Muscle layer of colon (tissue), 2 donors: Measurements from ENCODE around the gene KITLG.
"Not testable (repeated sequence)": the region's sequence is repeated elsewhere in the genome, so short reads cannot be mapped to it uniquely, and the experiment has no call there.

Experiments used
- H3K27ac ChIP-seq: one replicate; pipeline ENCODE4 v1.7.0; 2013; ENCODE audit warnings: low read depth, mild to moderate bottlenecking, low read length, moderate library complexity
- H3K27me3 ChIP-seq, 2 donors: one replicate each; pipeline ENCODE4 v1.7.0; 2013; ENCODE audit warnings: low read length in 2 of 2, mild to moderate bottlenecking in 2 of 2; ENCODE audit not compliant: insufficient read depth in 2 of 2, control insufficient read depth in 1 of 2
- H3K36me3 ChIP-seq: one replicate; pipeline ENCODE4 v1.7.0; 2013; ENCODE audit warnings: mild to moderate bottlenecking, low read length; ENCODE audit not compliant: insufficient read depth
- H3K4me1 ChIP-seq: one replicate; pipeline ENCODE4 v1.7.0; 2013; ENCODE audit warnings: mild to moderate bottlenecking, low read length; ENCODE audit not compliant: insufficient read depth
- H3K4me3 ChIP-seq, 2 donors: one replicate each; pipeline ENCODE4 v1.7.0; 2013; ENCODE audit warnings: low read length in 2 of 2, low read depth in 1 of 2, mild to moderate bottlenecking in 1 of 2, moderate library complexity in 1 of 2
- H3K9ac ChIP-seq: one replicate; pipeline ENCODE4 v1.7.0; 2013; ENCODE audit warnings: low read length
- H3K9me3 ChIP-seq: one replicate; pipeline ENCODE4 v1.7.0; 2013; ENCODE audit warnings: mild to moderate bottlenecking, low read length
- donor health status: abdominal sarcoma.
- donor health status: Adenocarcinoma of cecum.

The KITLG gene

DNA sequence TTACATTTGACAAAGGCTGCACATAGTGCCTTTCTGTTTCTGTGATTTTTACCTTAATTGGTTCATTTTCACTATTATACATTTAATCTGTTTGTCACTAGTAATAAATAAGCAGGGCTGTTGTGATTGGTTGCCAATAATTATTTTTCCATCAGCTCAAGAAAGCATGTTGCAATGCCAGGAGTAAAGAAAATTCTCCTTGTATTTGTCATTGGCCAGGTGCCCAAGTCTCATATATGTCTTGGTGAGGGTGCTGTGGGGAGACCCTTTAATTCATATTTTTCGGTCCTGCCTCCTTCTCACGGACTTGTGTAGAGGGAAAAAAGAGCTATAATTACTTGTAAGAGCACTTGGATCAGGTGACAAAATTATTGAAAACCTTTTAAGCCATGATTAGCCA lies 108.0 kb downstream of the KITLG start:
- Histone ChIP-seq H3K4me3 (no peak overlapping the region), H3K9me3 (no peaks in the 10 kb centered on the region), H3K27ac (no peak overlapping the region), H3K9ac (no peak overlapping the region), H3K27me3 (no peaks in the 10 kb centered on the region), H3K36me3 (no peaks in the 10 kb centered on the region), H3K4me1 (peaks cover 17% of the 10 kb centered on the region)

DNA sequence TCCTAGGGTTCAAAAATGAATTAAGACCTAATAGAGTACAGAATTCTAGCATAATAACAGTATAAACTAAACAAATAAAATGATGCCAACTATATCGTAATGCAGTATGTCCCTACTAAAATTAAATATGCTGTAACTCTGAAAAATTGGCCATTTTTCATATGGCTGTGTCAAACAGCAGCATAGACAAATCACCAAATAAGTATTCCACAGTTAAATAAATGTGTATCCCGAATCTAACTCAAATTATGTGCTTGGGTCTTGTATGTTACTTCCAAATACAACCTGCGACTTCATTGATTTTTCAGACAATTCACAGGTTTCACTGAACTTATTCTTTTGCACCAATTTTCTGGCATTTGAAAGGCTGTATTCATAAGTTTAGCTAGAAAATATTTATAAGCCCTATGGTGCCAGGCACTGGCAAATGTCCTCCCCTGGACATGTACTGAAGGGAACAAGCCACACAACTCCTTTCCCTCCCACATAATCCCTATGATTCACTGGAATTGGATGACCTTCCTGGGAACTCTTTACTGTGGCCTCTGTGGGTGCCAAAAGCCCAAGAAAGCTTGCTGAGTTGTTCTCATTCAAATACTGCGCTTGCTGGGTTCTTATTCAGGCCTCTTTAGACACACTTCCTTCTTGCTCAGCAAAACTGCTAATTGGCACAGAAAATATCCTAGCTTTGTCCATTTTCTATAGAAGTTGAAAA lies 108.8 kb downstream of the KITLG start:
- peaks cover 17% of the 10 kb centered on the region for H3K4me1 ChIP-seq
- H3K36me3 ChIP-seq, result no peaks in the 10 kb centered on the region
- H3K27me3 ChIP-seq, result no peaks in the 10 kb centered on the region
- H3K4me3 ChIP-seq, result no peak overlapping the region
- no peaks in the 10 kb centered on the region for H3K9me3 ChIP-seq
- H3K27ac ChIP-seq, result no peak overlapping the region
- no peak overlapping the region for H3K9ac ChIP-seq

DNA sequence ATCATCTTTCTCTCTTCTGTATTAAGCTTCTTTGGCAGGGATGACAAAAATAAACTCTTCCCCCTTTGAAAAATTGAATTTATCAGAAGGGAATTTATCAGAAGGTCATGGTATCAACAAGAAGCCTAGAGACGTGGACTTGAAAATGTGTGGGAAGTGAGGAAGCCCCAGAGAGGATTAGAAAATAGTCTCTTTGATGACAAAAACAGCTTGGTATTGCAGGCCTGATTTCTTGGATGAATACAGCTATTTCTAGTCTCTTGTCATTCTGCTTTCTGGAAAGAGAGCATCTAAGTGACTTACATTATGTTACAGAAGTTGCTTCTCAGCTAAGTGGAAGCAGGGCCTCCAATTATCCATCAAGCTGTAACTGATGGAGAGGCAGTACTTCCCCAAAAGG lies 111.1 kb downstream of the KITLG start:
- no peaks in the 10 kb centered on the region for H3K9me3 ChIP-seq
- no peaks in the 10 kb centered on the region for H3K36me3 ChIP-seq
- no peak overlapping the region for H3K4me3 ChIP-seq
- no peaks in the 10 kb centered on the region for H3K27me3 ChIP-seq
- H3K27ac ChIP-seq, result no peak overlapping the region
- H3K4me1 ChIP-seq, result peaks cover 17% of the 10 kb centered on the region
- H3K9ac ChIP-seq, result no peak overlapping the region

DNA sequence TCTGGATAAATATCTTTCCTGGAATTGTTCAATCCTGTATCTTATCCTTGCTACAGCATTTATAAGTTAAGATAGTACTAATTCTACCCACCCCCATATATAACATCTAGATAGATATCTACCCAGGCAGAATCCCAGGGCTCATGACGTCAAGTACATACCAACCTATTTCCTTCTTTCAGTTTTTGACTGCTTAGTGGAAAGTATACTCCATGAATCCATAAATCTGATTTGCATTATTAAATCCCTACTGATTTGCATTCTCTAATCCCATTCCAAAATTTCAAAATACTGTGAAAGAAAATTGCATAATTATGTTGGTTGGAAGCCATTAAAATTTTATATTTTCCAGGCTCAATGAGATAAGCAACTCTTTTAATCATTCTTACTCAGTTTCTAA lies 111.7 kb downstream of the KITLG start:
- no peaks in the 10 kb centered on the region for H3K36me3 ChIP-seq
- H3K4me1 ChIP-seq, result peaks cover 17% of the 10 kb centered on the region
- no peaks in the 10 kb centered on the region for H3K27me3 ChIP-seq
- no peak overlapping the region for H3K27ac ChIP-seq
- no peak overlapping the region for H3K4me3 ChIP-seq
- no peaks in the 10 kb centered on the region for H3K9me3 ChIP-seq
- no peak overlapping the region for H3K9ac ChIP-seq

DNA sequence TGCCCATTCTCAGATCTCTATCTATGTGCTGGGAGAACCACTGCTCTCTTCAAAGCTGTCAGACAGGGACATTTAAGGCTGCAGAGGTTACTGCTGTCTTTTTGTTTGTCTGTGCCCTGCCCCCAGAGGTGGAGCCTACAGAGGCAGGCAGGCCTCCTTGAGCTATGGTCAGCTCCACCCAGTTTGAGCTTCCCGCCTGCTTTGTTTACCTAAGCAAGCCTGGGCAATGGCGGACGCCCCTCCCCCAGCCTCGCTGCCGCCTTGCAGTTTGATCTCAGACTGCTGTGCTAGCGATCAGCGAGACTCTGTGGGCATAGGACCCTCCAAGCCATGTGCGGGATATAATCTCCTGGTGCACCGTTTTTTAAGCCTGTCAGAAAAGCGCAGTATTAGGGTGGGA lies 113.6 kb downstream of the KITLG start:
- not testable (repeated sequence) for H3K4me3 ChIP-seq, H3K4me1 ChIP-seq, H3K27ac ChIP-seq, H3K9me3 ChIP-seq, H3K27me3 ChIP-seq, H3K36me3 ChIP-seq, H3K9ac ChIP-seq

GRCh38 chr12:88458327-88458726 lies 121.9 kb downstream of the KITLG start:
- Histone ChIP-seq H3K36me3 (no peaks in the 10 kb centered on the region), H3K27ac (no peak overlapping the region), H3K9me3 (no peaks in the 10 kb centered on the region), H3K27me3 (no peaks in the 10 kb centered on the region), H3K4me1 (no peaks in the 10 kb centered on the region), H3K9ac (no peak overlapping the region), H3K4me3 (no peak overlapping the region)

DNA sequence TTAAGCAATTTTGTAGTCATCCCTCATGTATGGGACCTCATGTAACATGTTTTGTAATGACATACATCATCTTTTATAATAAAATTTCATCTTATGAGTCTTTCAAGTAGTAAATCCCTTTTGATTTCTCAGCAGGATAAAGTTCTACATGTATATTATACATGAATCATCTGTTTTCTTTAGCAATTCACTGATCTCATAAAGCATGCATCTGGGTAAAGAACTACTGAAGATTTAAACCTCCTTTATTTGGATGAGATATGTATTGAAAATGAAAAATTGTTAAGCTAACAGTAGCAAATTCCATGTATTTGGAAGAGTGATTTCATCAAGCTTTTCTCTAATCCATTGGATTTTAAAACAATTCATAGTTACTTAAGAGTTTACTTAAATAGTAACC lies 126.9 kb downstream of the KITLG start:
- Histone ChIP-seq H3K9ac (no peak overlapping the region), H3K27me3 (no peaks in the 10 kb centered on the region), H3K36me3 (no peaks in the 10 kb centered on the region), H3K4me1 (no peaks in the 10 kb centered on the region), H3K9me3 (no peaks in the 10 kb centered on the region), H3K4me3 (no peak overlapping the region), H3K27ac (no peak overlapping the region)

- Histone ChIP-seq H3K27ac (no peak overlapping the region), H3K4me1 (no peaks in the 10 kb centered on the region), H3K9ac (no peak overlapping the region), H3K36me3 (no peaks in the 10 kb centered on the region), H3K9me3 (no peaks in the 10 kb centered on the region), H3K4me3 (no peak overlapping the region), H3K27me3 (no peaks in the 10 kb centered on the region)
Measured at GRCh38 chr12:88451205-88451604, 129.1 kb downstream of the KITLG start.

DNA sequence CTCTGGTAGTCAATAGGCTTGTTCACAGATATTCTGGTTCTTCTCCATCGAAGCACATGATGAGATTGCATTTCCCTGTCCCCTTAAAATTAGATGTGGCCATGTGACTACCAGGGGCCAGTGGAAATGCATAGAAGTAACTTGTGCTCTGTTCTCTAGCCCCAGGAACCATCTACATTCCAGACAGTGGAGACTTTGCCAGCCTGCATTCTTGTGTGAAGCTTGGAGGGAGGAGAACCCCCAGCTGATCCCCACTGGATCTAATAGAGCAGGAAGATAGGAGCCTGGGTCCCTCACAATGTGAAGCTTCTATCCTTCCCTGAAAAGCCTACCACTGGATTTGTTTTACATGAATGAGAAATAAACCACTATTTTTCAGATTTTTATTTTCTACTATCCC lies 130.1 kb downstream of the KITLG start:
- Histone ChIP-seq H3K36me3 (no peaks in the 10 kb centered on the region), H3K27me3 (no peaks in the 10 kb centered on the region), H3K27ac (no peak overlapping the region), H3K9me3 (no peaks in the 10 kb centered on the region), H3K9ac (no peak overlapping the region), H3K4me1 (no peaks in the 10 kb centered on the region), H3K4me3 (no peak overlapping the region)

- Histone ChIP-seq H3K9me3 (no peaks in the 10 kb centered on the region), H3K27me3 (no peaks in the 10 kb centered on the region), H3K4me3 (no peak overlapping the region), H3K36me3 (no peaks in the 10 kb centered on the region), H3K9ac (no peak overlapping the region), H3K27ac (no peak overlapping the region), H3K4me1 (no peaks in the 10 kb centered on the region)
Measured at GRCh38 chr12:88448337-88448915, 131.8 kb downstream of the KITLG start.

GRCh38 chr12:88445705-88446394 lies 134.4 kb downstream of the KITLG start:
- Histone ChIP-seq H3K27ac (no peak overlapping the region), H3K4me3 (no peak overlapping the region), H3K4me1 (no peaks in the 10 kb centered on the region), H3K9ac (no peak overlapping the region), H3K36me3 (no peaks in the 10 kb centered on the region), H3K27me3 (no peaks in the 10 kb centered on the region), H3K9me3 (no peaks in the 10 kb centered on the region)

GRCh38 chr12:88444481-88444880 lies 135.8 kb downstream of the KITLG start:
- Histone ChIP-seq H3K27ac (no peak overlapping the region), H3K4me1 (no peaks in the 10 kb centered on the region)

More at GRCh38 chr12:88444481-88444880, 135.8 kb downstream of the KITLG start:
- Histone ChIP-seq H3K27me3 (no peaks in the 10 kb centered on the region), H3K9ac (no peak overlapping the region), H3K4me3 (no peak overlapping the region), H3K36me3 (no peaks in the 10 kb centered on the region), H3K9me3 (no peaks in the 10 kb centered on the region)
